ENCODE data around the gene VPS13D.

VPS13D gene

GRCh38 chr1:12553963-12554362, 324.1 kb downstream of the VPS13D start:
- no peak for DNase-seq (ENCODE audit: low spot score)

GRCh38 chr1:12554521-12555305, 324.9 kb downstream of the VPS13D start:
- no peak for DNase-seq (ENCODE audit: low spot score)

- DNase-seq (ENCODE audit: low spot score) = no peak
Measured at GRCh38 chr1:12555411-12556367, 325.9 kb downstream of the VPS13D start.

- DNase-seq (ENCODE audit: low spot score) = no peak
Measured at GRCh38 chr1:12556368-12556930, 326.6 kb downstream of the VPS13D start.

GRCh38 chr1:12556957-12557935, 327.4 kb downstream of the VPS13D start:
- DNase-seq (ENCODE audit: low spot score) = no peak

GRCh38 chr1:12561121-12561520, 331.3 kb downstream of the VPS13D start:
- DNase-seq (ENCODE audit: low spot score) = no peak

Data from germinal center (tissue), 1 donor.